Breast epithelium (tissue), 3 donors: ENCODE data around the gene MEX3A.

Source experiments
- POLR2A ChIP-seq: fragments of 450-650 bp; IDR thresholded peaks from one replicate; pipeline ENCODE4 v1.6.1; 2016; ENCODE audit warnings: antibody characterized with exemption, mild to moderate bottlenecking, moderate library complexity
- POLR2AphosphoS5 ChIP-seq, 3 donors: sonication (generic); formaldehyde crosslinking; IDR thresholded peaks; one replicate each; pipeline ENCODE4 v1.6.1; 2017; ENCODE audit warnings: antibody characterized with exemption in 3 of 3
- TF ChIP-seq, protein P1 (sequence below), 3 donors: fragments of 450-650 bp; IDR thresholded peaks; one replicate each; pipeline ENCODE4 v1.5.1; 2016 to 2017; ENCODE audit warnings: antibody characterized with exemption in 3 of 3, mild to moderate bottlenecking in 3 of 3, moderate library complexity in 3 of 3

DNA sequence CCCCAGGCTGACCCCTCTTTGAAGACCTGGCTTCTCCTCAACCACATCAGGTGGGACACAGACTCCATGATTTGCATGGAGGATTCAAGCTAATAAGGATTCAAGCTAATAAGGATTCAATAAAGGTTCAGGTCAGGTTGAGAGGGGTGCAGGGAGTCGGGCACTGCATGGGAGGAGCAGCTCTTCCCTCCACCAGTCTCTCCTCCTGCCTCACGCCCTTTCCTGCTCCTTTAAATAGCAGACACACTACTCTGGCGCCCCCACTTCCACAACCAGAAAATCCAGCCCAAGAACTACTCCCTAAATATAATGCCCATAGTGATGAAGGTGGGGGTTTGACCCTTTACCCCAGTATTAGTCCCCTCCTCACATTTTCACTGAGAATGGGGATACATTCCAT lies 7.1 kb downstream of the MEX3A start:
- TF ChIP-seq, protein P1, sequence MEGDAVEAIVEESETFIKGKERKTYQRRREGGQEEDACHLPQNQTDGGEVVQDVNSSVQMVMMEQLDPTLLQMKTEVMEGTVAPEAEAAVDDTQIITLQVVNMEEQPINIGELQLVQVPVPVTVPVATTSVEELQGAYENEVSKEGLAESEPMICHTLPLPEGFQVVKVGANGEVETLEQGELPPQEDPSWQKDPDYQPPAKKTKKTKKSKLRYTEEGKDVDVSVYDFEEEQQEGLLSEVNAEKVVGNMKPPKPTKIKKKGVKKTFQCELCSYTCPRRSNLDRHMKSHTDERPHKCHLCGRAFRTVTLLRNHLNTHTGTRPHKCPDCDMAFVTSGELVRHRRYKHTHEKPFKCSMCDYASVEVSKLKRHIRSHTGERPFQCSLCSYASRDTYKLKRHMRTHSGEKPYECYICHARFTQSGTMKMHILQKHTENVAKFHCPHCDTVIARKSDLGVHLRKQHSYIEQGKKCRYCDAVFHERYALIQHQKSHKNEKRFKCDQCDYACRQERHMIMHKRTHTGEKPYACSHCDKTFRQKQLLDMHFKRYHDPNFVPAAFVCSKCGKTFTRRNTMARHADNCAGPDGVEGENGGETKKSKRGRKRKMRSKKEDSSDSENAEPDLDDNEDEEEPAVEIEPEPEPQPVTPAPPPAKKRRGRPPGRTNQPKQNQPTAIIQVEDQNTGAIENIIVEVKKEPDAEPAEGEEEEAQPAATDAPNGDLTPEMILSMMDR (IDR thresholded peaks at IDR 0.05) = no peak
- TF ChIP-seq POLR2A = no peak
- no peak for TF ChIP-seq POLR2AphosphoS5 (IDR thresholded peaks at IDR 0.05)
